ENCODE data around the gene CSNK1G3. TPM values are rescaled to one million over a fixed set of nuclear protein-coding genes. Genes with fewer than 3 reads are reported as not detected.

Gene CSNK1G3
- polyA plus RNA-seq, 1 donor (not counting 4 experiments of a cell fraction or from before 2014, with no cell fraction given): 34.0 TPM

DNA sequence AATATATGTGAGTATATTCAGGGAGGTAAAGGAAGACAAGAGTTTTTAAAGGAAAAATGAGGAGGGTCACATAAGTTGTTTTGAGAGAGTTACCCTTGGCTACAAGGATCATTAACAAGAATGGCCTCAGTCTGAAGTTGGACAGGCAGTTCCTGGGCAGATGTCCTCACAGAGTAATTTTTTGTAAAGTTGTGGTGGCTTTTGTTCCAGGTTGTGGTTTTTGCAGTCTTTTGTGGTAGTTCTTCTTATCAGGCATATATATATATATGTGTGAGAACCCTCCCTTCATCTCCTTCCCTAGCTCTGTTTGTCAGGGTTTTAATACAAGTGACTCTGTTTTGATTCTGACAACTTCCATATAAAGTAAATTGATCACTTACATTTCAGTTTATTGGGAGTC lies 60.0 kb downstream of the CSNK1G3 start:
- Histone ChIP-seq H2AFZ (ENCODE audit: control insufficient read depth, low read length) (no peak overlapping the region), H4K20me1 (ENCODE audit: control insufficient read depth, extremely low read depth, insufficient read depth, low read length) (no peaks in the 10 kb centered on the region), H3K9ac (ENCODE audit: control insufficient read depth, extremely low read depth, insufficient read depth, low read length) (no peak overlapping the region), H3K36me3 (ENCODE audit: control insufficient read depth in 2 of 2, extremely low read depth in 1 of 2, insufficient read depth in 2 of 2, low read length in 2 of 2) (peaks cover 0 to under 1% of the 10 kb centered on the region in 2 experiments), H3K4me2 (ENCODE audit: control insufficient read depth, extremely low read depth, insufficient read depth, low read depth, low read length) (no peak overlapping the region), H3K79me2 (ENCODE audit: control insufficient read depth, insufficient read depth, low read length) (peaks cover 12% of the 10 kb centered on the region), H3K27ac (ENCODE audit: control insufficient read depth, insufficient read depth, low read length) (no peak overlapping the region), H3K4me3 (ENCODE audit: control insufficient read depth in 2 of 3, extremely low read depth in 1 of 3, insufficient read depth in 2 of 3, low read depth in 1 of 3, low read length in 3 of 3) (no peak overlapping the region), H3K4me1 (ENCODE audit: control insufficient read depth, extremely low read depth, insufficient read depth, low read length) (no peaks in the 10 kb centered on the region), H3K9me1 (ENCODE audit: control insufficient read depth, extremely low read depth, insufficient read depth, low read length) (no peaks in the 10 kb centered on the region), H3K9me3 (ENCODE audit: control insufficient read depth, low read depth, low read length) (no peaks in the 10 kb centered on the region), H3K27me3 (ENCODE audit: control insufficient read depth, extremely low read depth, insufficient read depth, low read length) (no peaks in the 10 kb centered on the region)
- TF ChIP-seq, protein P1, sequence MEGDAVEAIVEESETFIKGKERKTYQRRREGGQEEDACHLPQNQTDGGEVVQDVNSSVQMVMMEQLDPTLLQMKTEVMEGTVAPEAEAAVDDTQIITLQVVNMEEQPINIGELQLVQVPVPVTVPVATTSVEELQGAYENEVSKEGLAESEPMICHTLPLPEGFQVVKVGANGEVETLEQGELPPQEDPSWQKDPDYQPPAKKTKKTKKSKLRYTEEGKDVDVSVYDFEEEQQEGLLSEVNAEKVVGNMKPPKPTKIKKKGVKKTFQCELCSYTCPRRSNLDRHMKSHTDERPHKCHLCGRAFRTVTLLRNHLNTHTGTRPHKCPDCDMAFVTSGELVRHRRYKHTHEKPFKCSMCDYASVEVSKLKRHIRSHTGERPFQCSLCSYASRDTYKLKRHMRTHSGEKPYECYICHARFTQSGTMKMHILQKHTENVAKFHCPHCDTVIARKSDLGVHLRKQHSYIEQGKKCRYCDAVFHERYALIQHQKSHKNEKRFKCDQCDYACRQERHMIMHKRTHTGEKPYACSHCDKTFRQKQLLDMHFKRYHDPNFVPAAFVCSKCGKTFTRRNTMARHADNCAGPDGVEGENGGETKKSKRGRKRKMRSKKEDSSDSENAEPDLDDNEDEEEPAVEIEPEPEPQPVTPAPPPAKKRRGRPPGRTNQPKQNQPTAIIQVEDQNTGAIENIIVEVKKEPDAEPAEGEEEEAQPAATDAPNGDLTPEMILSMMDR (optimal IDR thresholded peaks at IDR 0.05 in 1 of 3, IDR thresholded peaks at IDR 0.05 in 1 of 3, conservative IDR thresholded peaks at IDR 0.05 in 1 of 3; ENCODE audit: extremely low read depth in 1 of 3, insufficient read depth in 2 of 3, low read length in 3 of 3): no peak
- TF ChIP-seq EZH2 (IDR thresholded peaks at IDR 0.05; ENCODE audit: low read length): no peak
- FAIRE-seq (no peak), DNase-seq (ENCODE audit: low read depth, low spot score) (no peak)
- dilution Hi-C loops (cut with MboI; ENCODE audit: extremely low pct_ligation_motif_present, low sequenced_read_pairs): no loop called here

DNA sequence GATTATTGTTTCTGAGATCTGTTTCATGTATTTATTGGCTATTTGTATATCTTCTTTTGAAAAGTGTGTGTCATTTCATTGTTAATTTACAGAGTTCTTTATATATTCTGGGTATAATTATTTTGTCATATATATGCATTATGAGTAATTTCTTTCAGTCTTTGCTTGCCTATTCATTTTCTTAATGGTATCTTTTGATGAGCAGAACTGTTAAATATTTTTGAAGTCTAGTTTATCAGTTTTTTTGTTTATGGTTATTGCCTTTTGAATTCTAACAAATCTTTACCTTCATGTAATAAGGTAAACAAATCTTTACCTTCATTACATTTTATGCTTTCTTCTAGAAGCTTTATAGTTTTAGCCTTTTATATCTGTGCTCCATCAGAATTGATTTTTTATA lies 66.4 kb downstream of the CSNK1G3 start:
- Histone ChIP-seq H2AFZ (ENCODE audit: control insufficient read depth, low read length) (no peak overlapping the region), H4K20me1 (ENCODE audit: control insufficient read depth, extremely low read depth, insufficient read depth, low read length) (no peaks in the 10 kb centered on the region), H3K79me2 (ENCODE audit: control insufficient read depth, insufficient read depth, low read length) (no peaks in the 10 kb centered on the region), H3K9ac (ENCODE audit: control insufficient read depth, extremely low read depth, insufficient read depth, low read length) (no peak overlapping the region), H3K4me2 (ENCODE audit: control insufficient read depth, extremely low read depth, insufficient read depth, low read depth, low read length) (no peak overlapping the region), H3K36me3 (ENCODE audit: control insufficient read depth in 2 of 2, extremely low read depth in 1 of 2, insufficient read depth in 2 of 2, low read length in 2 of 2) (peaks cover 0 to 1% of the 10 kb centered on the region in 2 experiments), H3K9me3 (ENCODE audit: control insufficient read depth, low read depth, low read length) (no peaks in the 10 kb centered on the region), H3K27me3 (ENCODE audit: control insufficient read depth, extremely low read depth, insufficient read depth, low read length) (no peaks in the 10 kb centered on the region), H3K9me1 (ENCODE audit: control insufficient read depth, extremely low read depth, insufficient read depth, low read length) (no peaks in the 10 kb centered on the region), H3K4me3 (ENCODE audit: control insufficient read depth in 2 of 3, extremely low read depth in 1 of 3, insufficient read depth in 2 of 3, low read depth in 1 of 3, low read length in 3 of 3) (no peak overlapping the region), H3K4me1 (ENCODE audit: control insufficient read depth, extremely low read depth, insufficient read depth, low read length) (no peaks in the 10 kb centered on the region), H3K27ac (ENCODE audit: control insufficient read depth, insufficient read depth, low read length) (no peak overlapping the region)
- DNase-seq (ENCODE audit: low read depth, low spot score) (no peak), FAIRE-seq (no peak)
- dilution Hi-C loops (cut with MboI; ENCODE audit: extremely low pct_ligation_motif_present, low sequenced_read_pairs): no loop called here
- TF ChIP-seq EZH2 (IDR thresholded peaks at IDR 0.05; ENCODE audit: low read length): no peak
- TF ChIP-seq, protein P1 (optimal IDR thresholded peaks at IDR 0.05 in 1 of 3, IDR thresholded peaks at IDR 0.05 in 1 of 3, conservative IDR thresholded peaks at IDR 0.05 in 1 of 3; ENCODE audit: extremely low read depth in 1 of 3, insufficient read depth in 2 of 3, low read length in 3 of 3): no peak

Measured in keratinocyte (primary cell).